IMR-90 (cell line): ENCODE measurements around the gene CUBN.

ENCODE experiments used
- BHLHE40 ChIP-seq: fragments of 150-350 bp; IDR thresholded peaks from 2 replicates; pipeline ENCODE4 v1.6.1; 2016; ENCODE audit warnings: mild to moderate bottlenecking, low read depth, low read length
- CEBPB ChIP-seq: IDR thresholded peaks from 2 replicates; pipeline ENCODE4 v1.6.1; 2012; ENCODE audit warnings: low read depth, low read length, improper control_type of control experiment
- CTCF ChIP-seq: conservative IDR thresholded peaks from 2 replicates; pipeline ENCODE4 v1.5.1; 2012; ENCODE audit warnings: mild to moderate bottlenecking, low read depth, low read length, improper control_type of control experiment
- ELK1 ChIP-seq: fragments of 150-350 bp; IDR thresholded peaks from 2 replicates; pipeline ENCODE4 v1.6.1; 2016; ENCODE audit warnings: low read depth, mild to moderate bottlenecking, low read length, moderate library complexity, borderline replicate concordance
- FOS ChIP-seq: fragments of 150-350 bp; IDR thresholded peaks from 2 replicates; pipeline ENCODE4 v1.6.1; 2016; ENCODE audit warnings: low read depth, low read length
- MAFK ChIP-seq: IDR thresholded peaks from 2 replicates; pipeline ENCODE4 v1.6.1; 2012; ENCODE audit warnings: low read depth, low read length, improper control_type of control experiment
- MAZ ChIP-seq: IDR thresholded peaks from 2 replicates; pipeline ENCODE4 v1.6.1; 2012; ENCODE audit warnings: low read depth, mild to moderate bottlenecking, low read length, improper control_type of control experiment, moderate library complexity, borderline replicate concordance
- MXI1 ChIP-seq: IDR thresholded peaks from 2 replicates; pipeline ENCODE4 v1.6.1; 2012; ENCODE audit warnings: low read depth, mild to moderate bottlenecking, low read length, moderate library complexity, borderline replicate concordance
- POLR2A ChIP-seq: IDR thresholded peaks from 2 replicates; pipeline ENCODE4 v1.6.1; 2012; ENCODE audit warnings: mild to moderate bottlenecking, low read depth, low read length
- RAD21 ChIP-seq: IDR thresholded peaks from 2 replicates; pipeline ENCODE4 v1.6.1; 2012; ENCODE audit warnings: low read length, improper control_type of control experiment
- RFX5 ChIP-seq: IDR thresholded peaks from 2 replicates; pipeline ENCODE4 v1.8.0; 2012; ENCODE audit warnings: low read depth, mild to moderate bottlenecking, low read length, moderate library complexity
- SMC3 ChIP-seq: fragments of 150-350 bp; IDR thresholded peaks from 2 replicates; pipeline ENCODE4 v1.6.1; 2016; ENCODE audit warnings: low read depth, mild to moderate bottlenecking, antibody characterized with exemption, low read length, moderate library complexity
- USF2 ChIP-seq: fragments of 150-350 bp; IDR thresholded peaks from 2 replicates; pipeline ENCODE4 v1.6.1; 2017; ENCODE audit warnings: mild to moderate bottlenecking, antibody characterized with exemption, low read length, low read depth

GRCh38 chr10:17035446-17035845, 94.2 kb downstream of the CUBN start:
- no peak for TF ChIP-seq CTCF
- no peak for TF ChIP-seq CEBPB
- TF ChIP-seq MAZ = no peak
- no peak for TF ChIP-seq RFX5
- TF ChIP-seq USF2 = no peak
- no peak for TF ChIP-seq MAFK
- TF ChIP-seq POLR2A = no peak
- TF ChIP-seq MXI1 = no peak
- TF ChIP-seq ELK1 = no peak
- TF ChIP-seq SMC3 = no peak
- TF ChIP-seq FOS = no peak
- TF ChIP-seq BHLHE40 = no peak
- TF ChIP-seq RAD21 = no peak
